Measurements from ENCODE around the gene OPCML. TPM values are rescaled to one million over a fixed set of nuclear protein-coding genes. Genes with fewer than 3 reads are reported as not detected.

Gene OPCML
- total RNA-seq, 4 donors from 2014 or later: 0.15 TPM; not detected in 3

DNA sequence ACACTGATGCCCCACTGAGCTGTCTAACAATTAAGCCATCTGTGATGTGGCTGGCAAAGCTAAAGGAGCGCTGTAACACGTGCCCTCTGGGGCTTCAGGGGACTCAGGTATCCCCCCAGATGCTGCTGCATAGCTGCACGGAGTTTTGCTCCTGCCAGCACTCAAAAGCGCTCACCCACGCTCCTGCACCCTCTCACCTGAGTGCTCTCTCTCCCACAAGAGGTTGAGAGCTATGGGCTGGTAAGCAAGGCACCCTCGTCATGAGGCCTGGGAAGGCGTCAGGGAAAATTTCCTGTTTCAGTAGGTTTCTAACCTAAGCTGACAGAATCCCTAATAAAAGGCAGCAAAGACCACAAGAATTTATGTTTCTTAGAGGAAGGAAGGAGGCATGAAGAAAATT, 850.3 kb downstream of the OPCML start:
- no peak for DNase-seq (ENCODE audit: low spot score in 2 of 2)
- WGBS: 69% methylated on average over 7 of the region's 7 CpGs
- no peak overlapping the region for H3K4me3 ChIP-seq
- no peaks in the 10 kb centered on the region for H3K36me3 ChIP-seq
- no peak for TF ChIP-seq CTCF (IDR thresholded peaks at IDR 0.05)
- no peak for TF ChIP-seq POLR2AphosphoS5 (IDR thresholded peaks at IDR 0.05)
- no peak for TF ChIP-seq POLR2A (IDR thresholded peaks at IDR 0.05)
- no peak for TF ChIP-seq EP300 (IDR thresholded peaks at IDR 0.05)
- H3K4me1 ChIP-seq: no peaks in the 10 kb centered on the region
- no peak overlapping the region for H3K27ac ChIP-seq
- H3K9me3 ChIP-seq: no peaks in the 10 kb centered on the region
- H3K27me3 ChIP-seq: no peaks in the 10 kb centered on the region

DNA sequence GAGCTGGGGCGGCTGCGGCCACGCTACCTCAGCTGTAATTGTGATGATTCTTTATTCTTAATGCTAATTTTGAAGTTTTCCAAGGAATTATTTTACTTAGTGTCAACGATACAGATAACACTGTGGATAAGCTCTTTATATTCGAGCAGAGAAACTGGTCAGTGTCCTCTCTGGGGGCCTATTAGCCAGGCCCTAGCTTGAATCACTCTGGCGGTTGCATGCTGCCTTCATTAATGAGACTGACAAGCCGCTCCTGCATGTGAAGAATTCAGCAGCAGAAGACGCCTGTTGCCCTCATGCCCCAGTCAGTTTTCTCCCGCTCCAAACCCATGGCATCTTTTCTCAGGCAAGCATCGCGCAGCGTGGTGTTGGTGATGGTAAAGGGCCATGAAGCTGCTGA, 851.7 kb downstream of the OPCML start:
- no peaks in the 10 kb centered on the region for H3K36me3 ChIP-seq
- no peaks in the 10 kb centered on the region for H3K9me3 ChIP-seq
- 83% methylated on average over 12 of the region's 12 CpGs for WGBS

DNA sequence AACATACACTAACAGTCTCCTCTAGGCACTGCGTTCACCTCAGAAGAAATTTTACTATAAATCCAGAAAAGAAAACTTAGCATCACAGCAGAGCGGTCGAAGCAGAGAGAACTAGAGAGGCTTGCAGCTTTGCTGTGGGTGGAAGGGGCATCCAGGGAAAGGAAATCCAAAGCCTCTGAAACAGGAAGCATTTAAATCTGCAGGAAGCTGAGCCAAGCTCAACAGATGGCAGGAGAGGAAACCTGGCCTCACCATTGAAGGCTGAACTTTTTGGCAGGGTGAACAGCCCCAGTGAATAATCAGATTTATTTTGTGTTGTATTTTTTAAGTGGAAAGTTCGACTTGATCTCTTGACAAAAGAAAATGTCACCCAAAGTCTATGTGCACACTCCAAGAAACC, 858.1 kb downstream of the OPCML start:
- 27% methylated on average over 4 of the region's 4 CpGs for WGBS
- no peak for TF ChIP-seq POLR2AphosphoS5 (IDR thresholded peaks at IDR 0.05)
- no peak for TF ChIP-seq POLR2A (IDR thresholded peaks at IDR 0.05)
- no peak for TF ChIP-seq EP300 (IDR thresholded peaks at IDR 0.05)
- no peak for TF ChIP-seq CTCF (IDR thresholded peaks at IDR 0.05)
- Histone ChIP-seq H3K9me3 (no peaks in the 10 kb centered on the region), H3K36me3 (no peaks in the 10 kb centered on the region), H3K27me3 (no peaks in the 10 kb centered on the region), H3K27ac (no peak overlapping the region), H3K4me3 (no peak overlapping the region), H3K4me1 (no peaks in the 10 kb centered on the region)
- DNase-seq (ENCODE audit: low spot score in 2 of 2): no peak

More for the DNA sequence above, 851.7 kb downstream of the OPCML start:
- H3K4me3 ChIP-seq: no peak overlapping the region
- no peak for DNase-seq (ENCODE audit: low spot score in 2 of 2)
- no peak for TF ChIP-seq POLR2A (IDR thresholded peaks at IDR 0.05)
- TF ChIP-seq CTCF (IDR thresholded peaks at IDR 0.05): no peak
- H3K27ac ChIP-seq: no peak overlapping the region
- no peaks in the 10 kb centered on the region for H3K4me1 ChIP-seq
- H3K27me3 ChIP-seq: no peaks in the 10 kb centered on the region

- Histone ChIP-seq H3K9me3 (no peaks in the 10 kb centered on the region), H3K27ac (no peak overlapping the region), H3K27me3 (no peaks in the 10 kb centered on the region), H3K4me1 (no peaks in the 10 kb centered on the region), H3K36me3 (no peaks in the 10 kb centered on the region), H3K4me3 (no peak overlapping the region)
- WGBS: 65% methylated on average over 3 of the region's 3 CpGs
- no peak for TF ChIP-seq POLR2AphosphoS5 (IDR thresholded peaks at IDR 0.05)
- TF ChIP-seq CTCF (IDR thresholded peaks at IDR 0.05): no peak
- TF ChIP-seq EP300 (IDR thresholded peaks at IDR 0.05): no peak
- no peak for TF ChIP-seq POLR2A (IDR thresholded peaks at IDR 0.05)
- no peak for DNase-seq (ENCODE audit: low spot score in 2 of 2)
Observed at GRCh38 chr11:132671851-132672370, 860.4 kb downstream of the OPCML start.

DNA sequence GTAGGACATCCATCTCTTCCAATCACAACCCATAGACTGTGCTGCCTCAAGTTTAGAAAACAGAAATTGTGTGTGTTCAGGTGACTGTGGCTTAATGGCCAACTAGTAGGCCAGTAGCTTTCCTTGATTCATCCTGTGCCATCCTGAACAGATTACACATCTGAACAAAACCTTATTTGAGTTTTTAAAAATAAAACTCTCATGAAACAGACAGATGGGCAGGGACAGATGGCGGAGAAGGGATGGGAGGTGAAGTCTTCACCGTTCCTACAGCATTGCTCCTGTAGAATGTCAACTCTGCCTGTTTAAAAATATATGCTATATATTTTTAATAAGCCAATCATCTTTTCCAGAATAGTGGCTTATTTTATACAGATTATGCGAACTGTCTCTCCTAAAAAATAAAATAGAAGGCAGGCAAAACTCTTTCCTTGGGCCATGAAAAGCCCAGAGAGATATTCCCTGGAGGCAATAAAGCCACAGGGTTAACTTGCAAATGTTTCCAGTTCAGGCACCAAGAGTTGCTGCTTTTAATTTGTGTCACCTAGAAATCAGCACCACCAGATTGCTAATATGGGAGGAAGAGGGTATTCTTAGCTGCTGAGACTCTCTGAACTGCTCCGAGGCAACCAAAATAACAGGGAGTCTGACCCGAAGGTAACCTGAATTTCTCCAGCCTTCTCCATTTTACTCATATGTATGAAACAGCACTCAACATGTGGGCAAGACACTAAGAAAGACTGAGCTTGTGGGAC, 861.2 kb downstream of the OPCML start:
- no peaks in the 10 kb centered on the region for H3K27me3 ChIP-seq
- 93% methylated on average over 5 of the region's 5 CpGs for WGBS
- no peak overlapping the region for H3K4me3 ChIP-seq
- no peak for DNase-seq (ENCODE audit: low spot score in 2 of 2)
- no peak for TF ChIP-seq POLR2A (IDR thresholded peaks at IDR 0.05)
- TF ChIP-seq POLR2AphosphoS5 (IDR thresholded peaks at IDR 0.05): no peak
- TF ChIP-seq EP300 (IDR thresholded peaks at IDR 0.05): no peak
- TF ChIP-seq CTCF (IDR thresholded peaks at IDR 0.05): no peak
- H3K27ac ChIP-seq: no peak overlapping the region
- no peaks in the 10 kb centered on the region for H3K4me1 ChIP-seq
- no peaks in the 10 kb centered on the region for H3K9me3 ChIP-seq
- H3K36me3 ChIP-seq: no peaks in the 10 kb centered on the region

All from suprapubic skin (tissue), 4 donors.